ENCODE results near the gene KCTD1. TPM values are rescaled to one million over a fixed set of nuclear protein-coding genes. Genes with fewer than 3 reads are reported as not detected.

Gene KCTD1
- total and polyA plus RNA-seq, 2 of the 8 experiments (the other 6 are each of a cell fraction or from before 2014, with no cell fraction given), result 7.7 to 14.0 TPM

DNA sequence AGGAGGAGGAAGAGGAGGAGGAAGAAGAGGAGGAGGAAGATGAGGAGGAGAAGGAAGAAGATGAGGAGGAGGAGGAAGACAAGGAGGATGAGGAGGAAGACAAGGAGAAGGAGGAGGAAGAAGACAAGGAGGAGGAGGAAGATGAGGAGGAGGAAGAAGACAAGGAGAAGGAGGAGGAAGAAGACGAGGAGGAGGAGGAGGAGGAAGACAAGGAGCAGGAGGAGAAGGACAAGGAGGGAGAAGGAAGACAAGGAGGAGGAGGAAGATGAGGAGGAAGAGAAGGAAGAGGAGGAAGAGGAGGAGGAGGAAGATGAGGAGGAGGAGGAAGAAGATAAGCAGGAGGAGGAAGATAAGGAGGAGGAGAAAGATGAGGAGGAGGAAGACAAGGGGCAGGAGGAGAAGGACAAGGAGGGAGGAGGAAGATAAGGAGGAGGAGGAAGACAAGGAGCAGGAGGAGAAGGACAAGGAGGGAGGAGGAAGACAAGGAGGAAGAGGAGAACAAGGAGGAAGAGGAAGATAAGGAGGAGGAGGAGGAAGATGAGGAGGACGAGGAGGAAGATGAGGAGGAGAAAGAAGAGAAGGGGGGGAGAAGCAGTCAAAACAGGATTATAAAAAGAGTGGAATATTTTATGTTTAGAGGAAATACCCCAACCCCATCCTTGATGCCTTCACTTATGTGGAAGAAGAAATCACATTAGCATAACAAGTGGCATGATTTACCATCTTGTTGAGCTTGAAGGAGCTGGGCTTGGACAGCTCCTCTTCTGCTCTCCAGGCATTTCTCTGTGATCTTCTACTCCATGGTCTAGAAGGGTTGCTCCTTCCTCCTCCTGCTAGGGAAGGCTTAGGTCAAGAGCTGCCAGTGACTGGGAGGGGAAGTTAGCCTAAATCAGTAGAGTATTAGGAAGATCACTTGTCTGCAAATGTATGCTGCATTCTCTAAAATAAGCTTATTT, 45.3 kb upstream of the KCTD1 start:
- ChIA-PET CTCF (ENCODE audit: partially characterized antibody) (interaction anchor here (0.8 kb wide), 1 partner anchor 11 kb away, joined by 3 read pairs; no protein-coding TSS in a partner anchor), POLR2A (ENCODE audit: partially characterized antibody) (no interaction called here)
- no peaks in the 10 kb centered on the region for H3K9me3 ChIP-seq (ENCODE audit: insufficient read depth in 2 of 2, low read depth in 1 of 2, low read length in 1 of 2)
- no peak for TF ChIP-seq TBP (IDR thresholded peaks at IDR 0.05; ENCODE audit: low read depth, low read length)
- TF ChIP-seq BRCA1 (IDR thresholded peaks at IDR 0.05; ENCODE audit: low read depth, low read length), result no peak
- TF ChIP-seq SAP30 (IDR thresholded peaks at IDR 0.05; ENCODE audit: insufficient read depth, insufficient replicate concordance, low read length), result no peak
- TF ChIP-seq EP300 (IDR thresholded peaks at IDR 0.05; ENCODE audit: borderline replicate concordance in 1 of 2, low read depth in 2 of 2, low read length in 2 of 2), result no peak
- TF ChIP-seq KDM4A (IDR thresholded peaks at IDR 0.05; ENCODE audit: low read depth, low read length, severe bottlenecking), result no peak
- TF ChIP-seq, protein P1, sequence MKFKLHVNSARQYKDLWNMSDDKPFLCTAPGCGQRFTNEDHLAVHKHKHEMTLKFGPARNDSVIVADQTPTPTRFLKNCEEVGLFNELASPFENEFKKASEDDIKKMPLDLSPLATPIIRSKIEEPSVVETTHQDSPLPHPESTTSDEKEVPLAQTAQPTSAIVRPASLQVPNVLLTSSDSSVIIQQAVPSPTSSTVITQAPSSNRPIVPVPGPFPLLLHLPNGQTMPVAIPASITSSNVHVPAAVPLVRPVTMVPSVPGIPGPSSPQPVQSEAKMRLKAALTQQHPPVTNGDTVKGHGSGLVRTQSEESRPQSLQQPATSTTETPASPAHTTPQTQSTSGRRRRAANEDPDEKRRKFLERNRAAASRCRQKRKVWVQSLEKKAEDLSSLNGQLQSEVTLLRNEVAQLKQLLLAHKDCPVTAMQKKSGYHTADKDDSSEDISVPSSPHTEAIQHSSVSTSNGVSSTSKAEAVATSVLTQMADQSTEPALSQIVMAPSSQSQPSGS (IDR thresholded peaks at IDR 0.05; ENCODE audit: low read length), result no peak
- no peak for TF ChIP-seq KDM1A (IDR thresholded peaks at IDR 0.05; ENCODE audit: borderline replicate concordance, low read length)
- TF ChIP-seq ZNF274 (IDR thresholded peaks at IDR 0.05; ENCODE audit: borderline replicate concordance, extremely low read depth, low read length), result no peak
- no peak for TF ChIP-seq EGR1 (IDR thresholded peaks at IDR 0.05; ENCODE audit: borderline replicate concordance, low read depth, low read length)

More for the DNA sequence above, 45.3 kb upstream of the KCTD1 start:
- Histone ChIP-seq H2BK20ac (ENCODE audit: low read length) (no peak overlapping the region), H4K8ac (ENCODE audit: extremely low read depth, insufficient read depth, low read length) (no peak overlapping the region), H2AK5ac (ENCODE audit: low read depth, low read length) (0 out of 2 replicates have a peak overlapping the region, but pooled peaks have one; percentile 24), H3K56ac (replicated peaks; ENCODE audit: insufficient read length, low read depth, low read length) (no peak overlapping the region), H2BK15ac (ENCODE audit: low read length) (no peak overlapping the region; the same call in 1 of the 2 replicates), H3K4me1 (replicated peaks in 1 of 4; ENCODE audit: control insufficient read depth in 3 of 4, insufficient read depth in 4 of 4, low read length in 3 of 4) (no peaks in the 10 kb centered on the region), H3K27ac (ENCODE audit: low read depth, low read length) (no peak overlapping the region), H4K5ac (ENCODE audit: insufficient read length, low read depth, low read length) (no peak overlapping the region), H3K9ac (replicated peaks in 1 of 4; ENCODE audit: extremely low read depth in 1 of 4, low read depth in 3 of 4, low read length in 3 of 4) (no peak overlapping the region), H3K23ac (ENCODE audit: insufficient read length) (no peak overlapping the region), H3K14ac (ENCODE audit: insufficient read length) (no peak overlapping the region), H2BK120ac (replicated peaks; ENCODE audit: low read depth, low read length) (no peak overlapping the region), H3K79me1 (ENCODE audit: low read depth, low read length) (no peaks in the 10 kb centered on the region), H4K91ac (replicated peaks; ENCODE audit: insufficient read length, low read length) (no peak overlapping the region), H2AFZ (ENCODE audit: low read length) (no peak overlapping the region), H3K27me3 (replicated peaks in 1 of 4; ENCODE audit: control insufficient read depth in 3 of 4, extremely low read depth in 1 of 4, insufficient read depth in 3 of 4, low read length in 3 of 4) (no peaks in the 10 kb centered on the region), H3K4me2 (ENCODE audit: insufficient read depth in 1 of 2, low read depth in 2 of 2, low read length in 2 of 2) (no peak overlapping the region), H3K4me3 (ENCODE audit: extremely low read depth in 1 of 4, insufficient read depth in 2 of 4, low read depth in 3 of 4, low read length in 4 of 4) (no peak overlapping the region), H2BK5ac (ENCODE audit: low read depth, low read length) (no peak overlapping the region), H2BK12ac (ENCODE audit: low read depth, low read length) (no peak overlapping the region), H3K18ac (ENCODE audit: extremely low read depth, low read length) (no peak overlapping the region), H3K36me3 (ENCODE audit: control insufficient read depth in 2 of 4, insufficient read depth in 4 of 4, low read length in 3 of 4) (no peaks in the 10 kb centered on the region), H3K23me2 (ENCODE audit: low read depth, low read length) (no peaks in the 10 kb centered on the region; the same call in 1 of the 2 replicates), H3K4ac (replicated peaks; ENCODE audit: insufficient read length, low read depth, low read length) (no peak overlapping the region), H3K79me2 (ENCODE audit: control insufficient read depth in 1 of 2, insufficient read depth in 2 of 2, low read length in 2 of 2) (no peaks in the 10 kb centered on the region), H4K20me1 (replicated peaks in 1 of 2; ENCODE audit: control insufficient read depth in 1 of 2, insufficient read depth in 2 of 2, low read length in 2 of 2) (no peaks in the 10 kb centered on the region)
- DNase-seq (ENCODE audit: low read depth in 1 of 2, low spot score in 2 of 2) (no peak), FAIRE-seq (no peak)
- 65 to 100% methylated on average over 1 to 2 of the region's 2 CpGs for WGBS, 2 experiments (ENCODE audit: extremely low coverage in 1 of 2, insufficient coverage in 1 of 2, insufficient read length in 1 of 2, insufficient replicate concordance in 2 of 2, low coverage in 1 of 2, low lambda C conversion rate in 2 of 2, missing lambda C conversion rate in 1 of 2)

All from H1 (cell line).